ENCODE measurements around the gene CCDC30.
A peak's percentile ranks its signal among the peaks of the same experiment; 100 is the strongest.
"Not testable (repeated sequence)": the region's sequence is repeated elsewhere in the genome, so short reads cannot be mapped to it uniquely, and the experiment has no call there.

The CCDC30 gene

DNA sequence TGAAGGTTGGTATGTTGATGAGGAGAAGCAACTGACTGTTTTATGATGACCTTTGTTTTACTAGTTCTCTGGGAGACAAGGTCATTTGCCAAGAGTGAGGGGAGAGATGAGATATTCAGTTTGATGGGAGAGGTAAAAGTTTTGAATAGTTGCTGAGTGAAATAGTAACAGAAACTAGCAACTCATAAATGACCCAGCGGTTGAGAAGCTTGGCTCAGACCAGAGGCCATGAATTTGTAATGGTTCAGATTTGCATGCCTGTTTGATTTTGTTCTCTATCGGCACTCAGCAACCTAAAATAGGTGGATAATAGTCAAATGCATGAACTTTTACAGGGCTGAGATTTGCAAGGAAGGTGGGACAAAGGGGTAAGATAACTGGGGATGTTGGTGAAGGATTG lies 6.6 kb downstream of the CCDC30 start:
- TF ChIP-seq, protein P1, sequence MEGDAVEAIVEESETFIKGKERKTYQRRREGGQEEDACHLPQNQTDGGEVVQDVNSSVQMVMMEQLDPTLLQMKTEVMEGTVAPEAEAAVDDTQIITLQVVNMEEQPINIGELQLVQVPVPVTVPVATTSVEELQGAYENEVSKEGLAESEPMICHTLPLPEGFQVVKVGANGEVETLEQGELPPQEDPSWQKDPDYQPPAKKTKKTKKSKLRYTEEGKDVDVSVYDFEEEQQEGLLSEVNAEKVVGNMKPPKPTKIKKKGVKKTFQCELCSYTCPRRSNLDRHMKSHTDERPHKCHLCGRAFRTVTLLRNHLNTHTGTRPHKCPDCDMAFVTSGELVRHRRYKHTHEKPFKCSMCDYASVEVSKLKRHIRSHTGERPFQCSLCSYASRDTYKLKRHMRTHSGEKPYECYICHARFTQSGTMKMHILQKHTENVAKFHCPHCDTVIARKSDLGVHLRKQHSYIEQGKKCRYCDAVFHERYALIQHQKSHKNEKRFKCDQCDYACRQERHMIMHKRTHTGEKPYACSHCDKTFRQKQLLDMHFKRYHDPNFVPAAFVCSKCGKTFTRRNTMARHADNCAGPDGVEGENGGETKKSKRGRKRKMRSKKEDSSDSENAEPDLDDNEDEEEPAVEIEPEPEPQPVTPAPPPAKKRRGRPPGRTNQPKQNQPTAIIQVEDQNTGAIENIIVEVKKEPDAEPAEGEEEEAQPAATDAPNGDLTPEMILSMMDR (IDR thresholded peaks at IDR 0.05; ENCODE audit: low read depth, low read length): no peak
- TF ChIP-seq EZH2phosphoT487 (IDR thresholded peaks at IDR 0.05; ENCODE audit: low read depth): no peak
- no peak overlapping the region for H3K4me3 ChIP-seq (ENCODE audit: low read length)
- H3K27me3 ChIP-seq (ENCODE audit: low read depth, low read length): no peaks in the 10 kb centered on the region
- no peaks in the 10 kb centered on the region for H4K20me1 ChIP-seq (ENCODE audit: insufficient read depth, low read length)
- no peak overlapping the region for H3K9ac ChIP-seq (ENCODE audit: low read length)
- H2AFZ ChIP-seq (ENCODE audit: low read depth, low read length): no peak overlapping the region
- H3K79me2 ChIP-seq (ENCODE audit: low read length): no peaks in the 10 kb centered on the region
- no peaks in the 10 kb centered on the region for H3K9me3 ChIP-seq (ENCODE audit: insufficient read depth, low read length)
- no peak overlapping the region for H3K27ac ChIP-seq (ENCODE audit: low read length)
- H3K4me2 ChIP-seq (ENCODE audit: low read length): peak overlapping the region; percentile 41
- no peaks in the 10 kb centered on the region for H3K36me3 ChIP-seq (replicated peaks; ENCODE audit: low read depth, low read length)
- H3K4me1 ChIP-seq (ENCODE audit: low read length): peaks cover 12% of the 10 kb centered on the region

DNA sequence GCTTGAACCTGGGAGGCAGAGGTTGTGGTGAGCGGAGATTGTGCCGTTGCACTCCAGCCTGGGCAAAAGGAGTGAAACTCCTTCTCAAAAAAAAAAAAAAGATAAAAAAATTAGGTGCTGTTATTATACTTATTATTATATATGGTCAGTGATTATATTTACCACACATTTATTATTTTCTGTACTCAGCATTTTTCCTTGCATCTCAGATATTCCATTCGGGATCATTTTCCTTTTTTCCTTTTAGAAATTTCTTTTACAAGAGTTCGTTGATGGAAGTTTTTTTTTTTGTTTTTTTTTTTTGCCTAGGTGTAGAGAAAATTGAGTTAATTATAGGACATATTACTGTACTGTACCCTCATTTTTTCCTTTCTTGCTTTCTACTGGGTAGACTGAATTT lies 13.5 kb downstream of the CCDC30 start:
- Histone ChIP-seq H2AFZ (ENCODE audit: low read depth, low read length) (no peak overlapping the region), H4K20me1 (ENCODE audit: insufficient read depth, low read length) (no peaks in the 10 kb centered on the region), H3K27ac (ENCODE audit: low read length) (no peak overlapping the region), H3K27me3 (ENCODE audit: low read depth, low read length) (no peaks in the 10 kb centered on the region), H3K79me2 (ENCODE audit: low read length) (no peaks in the 10 kb centered on the region), H3K4me1 (ENCODE audit: low read length) (no peaks in the 10 kb centered on the region), H3K4me2 (ENCODE audit: low read length) (no peak overlapping the region), H3K4me3 (ENCODE audit: low read length) (no peak overlapping the region), H3K9ac (ENCODE audit: low read length) (no peak overlapping the region), H3K9me3 (ENCODE audit: insufficient read depth, low read length) (no peaks in the 10 kb centered on the region), H3K36me3 (replicated peaks; ENCODE audit: low read depth, low read length) (no peaks in the 10 kb centered on the region)
- TF ChIP-seq EZH2phosphoT487 (IDR thresholded peaks at IDR 0.05; ENCODE audit: low read depth): no peak
- TF ChIP-seq, protein P1 (IDR thresholded peaks at IDR 0.05; ENCODE audit: low read depth, low read length): no peak

DNA sequence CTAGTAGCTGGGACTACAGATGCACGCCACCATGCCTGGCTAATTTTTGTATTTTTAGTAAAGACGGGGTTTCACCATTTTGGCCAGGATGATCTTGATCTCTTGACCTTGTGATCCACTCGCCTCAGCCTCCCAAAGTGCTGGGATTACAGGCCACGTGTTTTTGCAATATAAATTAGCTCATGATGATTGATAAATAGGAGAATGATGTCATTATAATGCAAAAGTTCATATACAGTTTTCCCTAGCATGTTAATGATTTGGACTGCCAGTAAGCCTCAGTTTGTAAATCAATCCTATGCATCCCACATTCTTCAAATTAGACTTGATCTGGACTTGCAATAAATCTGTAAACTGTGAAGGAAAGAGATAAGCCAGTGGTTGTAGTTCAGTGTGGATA lies 14.3 kb downstream of the CCDC30 start:
- H3K27ac ChIP-seq (ENCODE audit: low read length); H3K9ac ChIP-seq (ENCODE audit: low read length); H3K4me3 ChIP-seq (ENCODE audit: low read length); H3K79me2 ChIP-seq (ENCODE audit: low read length); H3K4me1 ChIP-seq (ENCODE audit: low read length); H3K9me3 ChIP-seq (ENCODE audit: insufficient read depth, low read length); H3K4me2 ChIP-seq (ENCODE audit: low read length); H3K36me3 ChIP-seq (replicated peaks; ENCODE audit: low read depth, low read length); H3K27me3 ChIP-seq (ENCODE audit: low read depth, low read length); H2AFZ ChIP-seq (ENCODE audit: low read depth, low read length); H4K20me1 ChIP-seq (ENCODE audit: insufficient read depth, low read length): not testable (repeated sequence)

DNA sequence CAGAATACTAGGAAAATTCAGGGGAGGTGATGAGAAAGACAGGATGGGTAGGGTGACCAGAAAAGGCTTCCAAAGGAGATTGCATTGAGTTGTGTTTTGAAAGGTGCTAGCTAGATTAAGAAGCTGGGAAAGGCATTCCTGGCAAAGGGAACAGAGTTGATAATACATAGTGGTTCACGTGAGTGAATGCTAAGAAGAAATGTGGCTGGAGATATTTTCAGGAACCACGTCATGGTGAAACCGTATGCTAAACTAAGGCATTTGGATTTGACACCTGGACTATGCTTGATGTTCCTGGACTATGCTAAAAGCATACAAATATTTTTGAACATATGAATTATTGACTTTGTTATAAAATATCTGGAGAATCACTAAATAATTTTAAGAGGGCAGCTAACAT lies 14.7 kb downstream of the CCDC30 start:
- TF ChIP-seq, protein P1 (IDR thresholded peaks at IDR 0.05; ENCODE audit: low read depth, low read length): no peak
- no peak for TF ChIP-seq EZH2phosphoT487 (IDR thresholded peaks at IDR 0.05; ENCODE audit: low read depth)
- Histone ChIP-seq H3K27ac (ENCODE audit: low read length) (no peak overlapping the region), H2AFZ (ENCODE audit: low read depth, low read length) (no peak overlapping the region), H3K4me1 (ENCODE audit: low read length) (peaks cover 5% of the 10 kb centered on the region), H3K79me2 (ENCODE audit: low read length) (no peaks in the 10 kb centered on the region), H3K27me3 (ENCODE audit: low read depth, low read length) (no peaks in the 10 kb centered on the region), H3K9me3 (ENCODE audit: insufficient read depth, low read length) (no peaks in the 10 kb centered on the region), H3K9ac (ENCODE audit: low read length) (no peak overlapping the region), H3K4me2 (ENCODE audit: low read length) (no peak overlapping the region), H4K20me1 (ENCODE audit: insufficient read depth, low read length) (no peaks in the 10 kb centered on the region), H3K4me3 (ENCODE audit: low read length) (no peak overlapping the region), H3K36me3 (replicated peaks; ENCODE audit: low read depth, low read length) (no peaks in the 10 kb centered on the region)

DNA sequence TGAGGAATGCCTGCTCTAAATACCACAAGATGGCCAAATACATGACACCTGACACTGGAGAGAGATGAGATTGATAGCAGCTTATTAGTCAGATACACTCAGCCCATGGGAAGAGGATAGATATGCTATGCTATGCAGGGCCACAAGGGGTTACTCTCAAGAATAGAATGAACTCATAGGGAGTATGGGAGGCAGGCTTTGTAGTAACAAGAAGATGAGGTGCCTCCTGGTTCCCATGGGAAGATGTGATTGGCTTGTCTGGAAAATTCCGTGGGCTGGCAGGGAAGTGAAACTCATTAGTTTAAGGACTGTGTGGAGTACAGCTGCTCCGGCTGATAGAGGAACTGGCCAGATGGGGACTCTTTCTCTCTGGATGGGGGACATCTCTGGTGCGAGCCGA lies 16.5 kb downstream of the CCDC30 start:
- H3K9ac ChIP-seq (ENCODE audit: low read length): no peak overlapping the region
- H3K9me3 ChIP-seq (ENCODE audit: insufficient read depth, low read length): no peaks in the 10 kb centered on the region
- H4K20me1 ChIP-seq (ENCODE audit: insufficient read depth, low read length): no peaks in the 10 kb centered on the region
- no peak overlapping the region for H2AFZ ChIP-seq (ENCODE audit: low read depth, low read length)
- H3K4me2 ChIP-seq (ENCODE audit: low read length): no peak overlapping the region
- H3K27ac ChIP-seq (ENCODE audit: low read length): no peak overlapping the region
- no peaks in the 10 kb centered on the region for H3K79me2 ChIP-seq (ENCODE audit: low read length)
- H3K27me3 ChIP-seq (ENCODE audit: low read depth, low read length): no peaks in the 10 kb centered on the region
- H3K36me3 ChIP-seq (replicated peaks; ENCODE audit: low read depth, low read length): no peaks in the 10 kb centered on the region
- TF ChIP-seq, protein P1 (IDR thresholded peaks at IDR 0.05; ENCODE audit: low read depth, low read length): no peak; the same call in 1 of the 2 replicates
- peaks cover 6% of the 10 kb centered on the region for H3K4me1 ChIP-seq (ENCODE audit: low read length)
- H3K4me3 ChIP-seq (ENCODE audit: low read length): no peak overlapping the region
